K562 (cell line): ENCODE results near the gene SCN1B. TPM values are rescaled to one million over a fixed set of nuclear protein-coding genes. Genes with fewer than 3 reads are reported as not detected.

Experiments
- ADNP ChIP-seq: fragments of 200-800 bp; sonication (Bioruptor generic); IDR thresholded peaks from 2 replicates; pipeline ENCODE4 v1.6.1; 2016; ENCODE audit warnings: missing genetic modification characterization, missing compliant biosample characterization
- C11orf30 ChIP-seq: fragments of 450-650 bp; IDR thresholded peaks from 2 replicates; pipeline ENCODE4 v1.6.1; 2016; ENCODE audit warnings: low read depth, mild to moderate bottlenecking
- FOSL1 ChIP-seq: fragments of 200-800 bp; sonication (Bioruptor generic); conservative IDR thresholded peaks from 2 replicates; pipeline ENCODE4 v1.6.1; 2016; ENCODE audit warnings: missing genetic modification characterization, missing compliant biosample characterization
- GABPB1 ChIP-seq: sonication (generic); formaldehyde crosslinking; IDR thresholded peaks from 2 replicates; pipeline ENCODE4 v1.8.0; 2022; ENCODE audit warnings: mild to moderate bottlenecking, missing genetic modification reagents
- GATA2 ChIP-seq: sonication (generic); formaldehyde crosslinking; IDR thresholded peaks from 2 replicates; pipeline ENCODE4 v1.4.0; 2020; ENCODE audit warnings: mild to moderate bottlenecking, missing genetic modification reagents
- HDAC2 ChIP-seq: fragments of 450-650 bp; IDR thresholded peaks from 2 replicates; pipeline ENCODE4 v1.6.1; 2016; ENCODE audit warnings: mild to moderate bottlenecking
- JUND ChIP-seq, 2 experiments: IDR thresholded peaks; 2 replicates in 1 of 2; 3 replicates in 1 of 2; pipeline ENCODE4 v1.6.1; 2011; ENCODE audit warnings: borderline replicate concordance in 2 of 2, low read depth in 2 of 2, low read length in 2 of 2, improper control_type of control experiment in 1 of 2, missing biosample characterization in 1 of 2, missing genetic modification characterization in 1 of 2, missing genetic modification reagents in 1 of 2
- KDM1A ChIP-seq, 2 experiments: fragments of 450-650 bp; IDR thresholded peaks; 2 replicates each; pipeline ENCODE4 v1.6.1; 2016; ENCODE audit warnings: mild to moderate bottlenecking in 2 of 2
- NEUROD1 ChIP-seq: fragments of 150-350 bp; IDR thresholded peaks from 2 replicates; pipeline ENCODE4 v1.6.1; 2014; ENCODE audit warnings: borderline replicate concordance, low read length, low read depth; ENCODE audit not compliant: partially characterized antibody
- RAD51 ChIP-seq: fragments of 450-650 bp; IDR thresholded peaks from 2 replicates; pipeline ENCODE4 v1.7.1; 2016; ENCODE audit warnings: low read depth, mild to moderate bottlenecking, borderline replicate concordance
- RB1 ChIP-seq: fragments of 450-650 bp; IDR thresholded peaks from 2 replicates; pipeline ENCODE4 v1.6.1; 2017; ENCODE audit warnings: low read depth, mild to moderate bottlenecking
- SIN3B ChIP-seq: fragments of 450-650 bp; IDR thresholded peaks from 2 replicates; pipeline ENCODE4 v1.6.1; 2017; ENCODE audit warnings: low read depth, mild to moderate bottlenecking, moderate library complexity
- SPI1 ChIP-seq: IDR thresholded peaks from 2 replicates; pipeline ENCODE4 v1.6.1; 2011; ENCODE audit warnings: low read depth, low read length, control low read depth, borderline replicate concordance
- ZBTB7A ChIP-seq: IDR thresholded peaks from 2 replicates; pipeline ENCODE4 v1.6.1; 2011; ENCODE audit warnings: low read depth, mild to moderate bottlenecking, low read length, moderate library complexity, borderline replicate concordance; ENCODE audit not compliant: control insufficient read depth
- polyA plus RNA-seq, 8 experiments: library from polyadenylated mRNA; depleted of rRNA in 4 of 8; stranded (reverse) in 5 of 8; unstranded in 3 of 8; fragments of >200 nt; fragmentation: Nextera tagmentation in 2 of 8; fragmentation: Illumina TruSeq in 1 of 8; extraction: Ambion mirVana in 2 of 8; extraction: Trizol in 1 of 8; gene quantifications; 2 replicates each; pipeline versions ENCODE4 v1.2.1 to v1.2.3, GENCODE V29; 2011 to 2014; ENCODE audit warnings: inconsistent platforms in 1 of 8, missing spikeins in 1 of 8
- total RNA-seq, 7 experiments: library from RNA; depleted of rRNA in 6 of 7; stranded (reverse); fragments of >200 nt in 6 of 7; fragmentation: Illumina TruSeq in 2 of 7; extraction: Trizol in 2 of 7; gene quantifications; 2 replicates each; pipeline versions ENCODE4 v1.2.1 to v1.2.3, GENCODE V29; 2011 to 2021; ENCODE audit warnings: low replicate concordance in 1 of 7
- TF ChIP-seq, protein P1 (sequence below), 2 experiments: fragments of 450-650 bp; formaldehyde crosslinking in 1 of 2; IDR thresholded peaks; 2 replicates each; pipeline versions ENCODE4 v1.4.0 to v1.6.1; 2014 to 2020; ENCODE audit warnings: mild to moderate bottlenecking in 2 of 2, borderline replicate concordance in 1 of 2, low read depth in 1 of 2
- TF ChIP-seq, protein P2 (sequence below): fragments of 200-800 bp; sonication (Bioruptor generic); IDR thresholded peaks from 2 replicates; pipeline ENCODE4 v1.6.1; 2017; ENCODE audit warnings: missing genetic modification characterization, missing compliant biosample characterization

The SCN1B gene
- total and polyA plus RNA-seq, 9 of the 15 experiments (the other 6 are each of a cell fraction or from before 2014, with no cell fraction given), result 0.03 to 2.5 (median 0.91) TPM

DNA sequence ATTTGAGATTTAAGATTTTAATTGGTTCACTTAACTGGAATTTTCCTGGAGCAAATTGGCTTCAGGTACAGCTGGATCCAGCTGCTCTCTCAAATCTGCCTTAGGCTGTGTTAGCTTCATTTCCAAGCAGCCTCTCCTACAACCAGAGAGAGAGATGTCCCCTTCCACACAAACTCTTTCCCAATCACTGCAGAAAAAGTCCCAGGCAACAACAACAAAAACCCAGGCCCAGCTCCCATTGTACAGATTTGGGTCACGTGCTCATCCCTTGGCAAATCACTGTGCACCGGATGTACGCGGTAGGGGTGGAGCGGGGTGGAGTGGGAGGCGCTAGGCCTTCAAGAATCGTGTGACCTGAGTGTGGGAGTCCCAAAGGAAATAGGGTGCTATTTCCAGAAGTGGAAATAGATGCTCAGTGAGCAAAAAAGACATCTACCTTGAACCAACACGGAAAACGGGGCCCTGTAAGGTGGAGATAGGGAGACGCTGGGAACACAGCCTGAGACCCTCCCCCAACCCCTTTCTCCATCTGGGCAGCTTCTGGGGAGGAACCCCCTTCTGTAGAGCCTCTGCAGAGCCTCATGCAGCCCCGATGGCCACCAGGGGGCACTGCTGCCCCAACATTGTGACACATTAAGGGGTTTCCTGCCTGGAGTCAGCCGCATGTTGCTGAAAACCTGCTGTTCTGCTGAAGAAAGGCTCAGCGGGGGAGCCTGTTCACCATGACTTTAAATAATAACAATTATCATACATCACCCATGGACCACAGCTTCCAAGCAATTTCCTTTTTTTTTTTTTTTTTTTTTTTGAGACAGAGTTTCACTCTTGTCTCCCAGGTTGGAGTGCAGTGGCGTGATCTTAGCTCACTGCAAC, 36.7 kb downstream of the SCN1B start (continued):
- TF ChIP-seq RB1 (peak; percentile 63), RAD51 (peak; percentile 97), NEUROD1 (no peak), ADNP (tag) (0 out of 2 replicates have a peak, but pooled peaks have one; percentile 54), KDM1A (IDR thresholded peaks at IDR 0.05) (peak; percentile 79), SPI1 (peak; percentile 39; the same call in 1 of the 2 replicates), JUND (IDR thresholded peaks at IDR 0.05; ENCODE audit: borderline replicate concordance, low read depth, low read length) (peak; percentile 37; the same call in 1 of the 2 replicates), JUND (tag; IDR thresholded peaks at IDR 0.05; ENCODE audit: borderline replicate concordance, low read depth, low read length) (no peak), SIN3B (0 out of 2 replicates have a peak, but pooled peaks have one; percentile 54), HDAC2 (peak; percentile 83), FOSL1 (0 out of 2 replicates have a peak, but pooled peaks have one; percentile 19), C11orf30 (peak; percentile 46; the same call in 1 of the 2 replicates), GABPB1 (CRISPR knock-in tag) (peak; percentile 71), GATA2 (CRISPR knock-in tag) (no peak), ZBTB7A (peak; percentile 83)
- TF ChIP-seq, protein P1, sequence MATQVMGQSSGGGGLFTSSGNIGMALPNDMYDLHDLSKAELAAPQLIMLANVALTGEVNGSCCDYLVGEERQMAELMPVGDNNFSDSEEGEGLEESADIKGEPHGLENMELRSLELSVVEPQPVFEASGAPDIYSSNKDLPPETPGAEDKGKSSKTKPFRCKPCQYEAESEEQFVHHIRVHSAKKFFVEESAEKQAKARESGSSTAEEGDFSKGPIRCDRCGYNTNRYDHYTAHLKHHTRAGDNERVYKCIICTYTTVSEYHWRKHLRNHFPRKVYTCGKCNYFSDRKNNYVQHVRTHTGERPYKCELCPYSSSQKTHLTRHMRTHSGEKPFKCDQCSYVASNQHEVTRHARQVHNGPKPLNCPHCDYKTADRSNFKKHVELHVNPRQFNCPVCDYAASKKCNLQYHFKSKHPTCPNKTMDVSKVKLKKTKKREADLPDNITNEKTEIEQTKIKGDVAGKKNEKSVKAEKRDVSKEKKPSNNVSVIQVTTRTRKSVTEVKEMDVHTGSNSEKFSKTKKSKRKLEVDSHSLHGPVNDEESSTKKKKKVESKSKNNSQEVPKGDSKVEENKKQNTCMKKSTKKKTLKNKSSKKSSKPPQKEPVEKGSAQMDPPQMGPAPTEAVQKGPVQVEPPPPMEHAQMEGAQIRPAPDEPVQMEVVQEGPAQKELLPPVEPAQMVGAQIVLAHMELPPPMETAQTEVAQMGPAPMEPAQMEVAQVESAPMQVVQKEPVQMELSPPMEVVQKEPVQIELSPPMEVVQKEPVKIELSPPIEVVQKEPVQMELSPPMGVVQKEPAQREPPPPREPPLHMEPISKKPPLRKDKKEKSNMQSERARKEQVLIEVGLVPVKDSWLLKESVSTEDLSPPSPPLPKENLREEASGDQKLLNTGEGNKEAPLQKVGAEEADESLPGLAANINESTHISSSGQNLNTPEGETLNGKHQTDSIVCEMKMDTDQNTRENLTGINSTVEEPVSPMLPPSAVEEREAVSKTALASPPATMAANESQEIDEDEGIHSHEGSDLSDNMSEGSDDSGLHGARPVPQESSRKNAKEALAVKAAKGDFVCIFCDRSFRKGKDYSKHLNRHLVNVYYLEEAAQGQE (IDR thresholded peaks at IDR 0.05; ENCODE audit: borderline replicate concordance), result peak; percentile 87; the same call in 1 of the 2 replicates
- TF ChIP-seq, protein P1 (CRISPR knock-in tag; IDR thresholded peaks at IDR 0.05; ENCODE audit: low read depth), result no peak
- TF ChIP-seq, protein P2, sequence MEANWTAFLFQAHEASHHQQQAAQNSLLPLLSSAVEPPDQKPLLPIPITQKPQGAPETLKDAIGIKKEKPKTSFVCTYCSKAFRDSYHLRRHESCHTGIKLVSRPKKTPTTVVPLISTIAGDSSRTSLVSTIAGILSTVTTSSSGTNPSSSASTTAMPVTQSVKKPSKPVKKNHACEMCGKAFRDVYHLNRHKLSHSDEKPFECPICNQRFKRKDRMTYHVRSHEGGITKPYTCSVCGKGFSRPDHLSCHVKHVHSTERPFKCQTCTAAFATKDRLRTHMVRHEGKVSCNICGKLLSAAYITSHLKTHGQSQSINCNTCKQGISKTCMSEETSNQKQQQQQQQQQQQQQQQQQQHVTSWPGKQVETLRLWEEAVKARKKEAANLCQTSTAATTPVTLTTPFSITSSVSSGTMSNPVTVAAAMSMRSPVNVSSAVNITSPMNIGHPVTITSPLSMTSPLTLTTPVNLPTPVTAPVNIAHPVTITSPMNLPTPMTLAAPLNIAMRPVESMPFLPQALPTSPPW, result peak; percentile 53
